GM12801 (cell line): ENCODE measurements around the gene THSD7B.

ENCODE experiments used
- CTCF ChIP-seq: IDR thresholded peaks from one replicate; pipeline ENCODE4 v1.5.1; 2011; ENCODE audit warnings: control low read depth; ENCODE audit not compliant: insufficient read length; ENCODE audit errors: extremely low read depth

The THSD7B gene

DNA sequence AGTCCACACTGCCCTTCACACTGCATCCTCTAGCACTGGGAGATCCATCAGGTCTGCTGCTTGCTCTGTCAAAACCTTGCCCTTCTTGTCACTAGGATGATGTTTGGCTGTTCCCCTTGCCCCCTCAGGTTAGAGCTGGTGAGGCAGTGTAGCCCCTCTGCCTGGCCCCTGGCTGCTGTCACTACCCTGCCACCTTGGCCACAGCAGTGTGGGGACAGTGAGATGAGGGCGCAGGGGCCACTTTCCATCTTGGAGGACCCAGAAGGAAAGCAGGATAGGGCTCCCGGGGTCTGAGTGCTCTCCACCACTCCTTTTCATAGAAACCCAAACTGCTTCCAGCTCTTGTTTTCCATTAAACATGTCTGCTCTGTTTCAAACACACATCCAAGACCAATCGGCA is 19.9 kb downstream of the THSD7B start:
- no peak for TF ChIP-seq CTCF

- TF ChIP-seq CTCF: no peak
Observed at GRCh38 chr2:136787970-136788369, 22.6 kb downstream of the THSD7B start.

GRCh38 chr2:136796339-136796738 is 31.0 kb downstream of the THSD7B start:
- TF ChIP-seq CTCF: no peak

DNA sequence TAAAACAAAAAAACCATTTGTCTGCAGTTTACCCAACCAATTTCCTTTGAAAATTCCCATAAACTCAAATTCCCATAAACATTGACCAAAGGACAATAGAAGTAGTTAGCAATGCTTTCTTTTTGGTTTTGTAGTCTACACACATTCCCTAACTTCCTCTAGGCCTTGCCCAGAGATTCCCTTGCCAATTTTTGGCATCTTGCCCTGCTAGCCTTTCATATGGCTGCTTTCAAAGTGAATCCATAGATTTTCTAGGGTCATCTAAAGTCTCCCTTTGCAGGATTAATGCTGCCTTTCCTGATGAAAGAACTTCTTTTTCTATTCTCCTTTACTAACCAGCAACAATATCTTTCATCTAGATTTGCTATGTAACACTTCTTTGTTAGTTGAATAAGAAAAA is 33.4 kb downstream of the THSD7B start:
- TF ChIP-seq CTCF: no peak

DNA sequence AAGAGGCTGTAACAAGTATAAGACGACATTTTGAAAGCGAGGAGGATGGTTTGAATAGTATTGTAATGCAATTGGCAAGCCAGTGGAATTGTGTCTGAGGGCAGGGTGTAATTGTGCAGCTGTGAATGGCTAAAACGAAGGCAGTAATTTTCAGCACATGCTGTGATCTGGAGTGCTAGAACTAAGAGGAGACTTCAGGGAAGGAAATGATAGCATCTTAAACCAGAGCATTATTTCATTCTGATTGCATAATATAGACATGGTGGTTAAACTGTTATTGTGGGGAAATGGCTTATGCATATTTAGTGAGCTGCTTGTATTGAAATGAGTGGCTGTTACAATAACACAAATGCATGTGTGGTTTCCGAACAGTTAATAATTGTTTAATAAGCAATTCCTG is 36.3 kb downstream of the THSD7B start:
- TF ChIP-seq CTCF: no peak

DNA sequence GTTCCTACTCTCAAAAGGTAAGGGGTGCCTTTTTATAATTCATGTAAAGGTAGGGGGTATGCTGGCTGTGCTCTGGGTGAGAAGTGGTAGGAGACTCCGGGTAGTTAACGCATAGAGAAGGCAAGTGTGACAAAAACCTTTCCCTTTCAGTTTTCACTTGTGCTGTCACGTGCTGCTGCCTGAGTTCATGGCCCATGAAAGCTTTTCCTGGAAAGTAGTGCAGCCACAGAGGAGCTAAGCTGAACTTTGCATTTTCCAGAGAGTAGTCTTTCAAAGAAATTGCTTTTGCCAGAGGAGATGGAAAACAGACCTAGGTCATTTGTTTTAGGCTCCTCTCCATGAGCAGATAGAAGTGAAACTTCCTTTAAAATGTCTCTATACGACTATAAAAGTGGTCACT is 44.7 kb downstream of the THSD7B start:
- TF ChIP-seq CTCF: no peak

DNA sequence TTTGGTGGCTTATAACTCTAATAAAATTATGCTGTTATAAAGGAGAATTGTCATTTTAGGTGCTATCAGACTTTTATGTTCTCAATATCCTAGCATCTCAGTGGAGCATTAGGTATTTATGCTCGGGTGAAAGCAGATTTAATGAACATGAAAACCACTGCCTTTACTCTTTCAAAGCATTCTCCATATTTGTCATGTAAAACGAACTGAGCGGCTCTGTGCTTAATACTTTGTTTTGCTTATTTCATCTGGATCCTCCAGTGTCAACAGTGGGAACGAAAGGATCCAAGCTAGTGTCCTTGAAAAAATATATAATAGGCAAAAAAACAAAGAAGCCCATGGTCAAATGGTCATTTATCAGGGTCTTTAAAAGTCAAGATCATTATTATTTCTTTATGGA is 53.5 kb downstream of the THSD7B start:
- no peak for TF ChIP-seq CTCF

DNA sequence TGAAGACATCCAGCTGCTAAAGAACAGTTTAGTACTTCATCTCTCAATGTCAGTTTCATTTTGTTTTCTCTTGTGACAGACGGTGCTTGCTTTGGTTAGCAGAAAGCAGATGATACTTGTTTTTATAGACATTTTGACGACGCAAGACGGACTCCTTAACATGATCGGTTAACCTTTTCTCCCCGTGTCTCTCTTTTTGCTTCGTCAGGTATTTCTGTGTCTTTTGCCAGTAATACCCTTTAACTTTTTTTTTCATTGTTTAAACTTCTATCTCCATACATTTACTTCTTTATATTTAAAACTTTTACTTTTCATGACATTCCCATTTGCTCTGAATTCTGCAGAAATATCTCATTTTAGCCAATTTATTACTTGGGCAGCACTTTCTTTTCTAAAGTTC is 57.9 kb downstream of the THSD7B start:
- no peak for TF ChIP-seq CTCF
